Stimulated activated CD4-positive, alpha-beta T cell treated with anti-CD3 and anti-CD28 coated beads, TNF-alpha, amount 100 ng/mL, for 4 hours (primary cell): ENCODE data around the gene SPCS2.
"Not testable (repeated sequence)": the region's sequence is repeated elsewhere in the genome, so short reads cannot be mapped to it uniquely, and the experiment has no call there.

Experiments used
- DNase-seq, 3 experiments: peaks; one replicate each; pipeline ENCODE4 v3.0.0-alpha.2; 2020; ENCODE audit warnings: low read depth in 3 of 3

SPCS2 gene

DNA sequence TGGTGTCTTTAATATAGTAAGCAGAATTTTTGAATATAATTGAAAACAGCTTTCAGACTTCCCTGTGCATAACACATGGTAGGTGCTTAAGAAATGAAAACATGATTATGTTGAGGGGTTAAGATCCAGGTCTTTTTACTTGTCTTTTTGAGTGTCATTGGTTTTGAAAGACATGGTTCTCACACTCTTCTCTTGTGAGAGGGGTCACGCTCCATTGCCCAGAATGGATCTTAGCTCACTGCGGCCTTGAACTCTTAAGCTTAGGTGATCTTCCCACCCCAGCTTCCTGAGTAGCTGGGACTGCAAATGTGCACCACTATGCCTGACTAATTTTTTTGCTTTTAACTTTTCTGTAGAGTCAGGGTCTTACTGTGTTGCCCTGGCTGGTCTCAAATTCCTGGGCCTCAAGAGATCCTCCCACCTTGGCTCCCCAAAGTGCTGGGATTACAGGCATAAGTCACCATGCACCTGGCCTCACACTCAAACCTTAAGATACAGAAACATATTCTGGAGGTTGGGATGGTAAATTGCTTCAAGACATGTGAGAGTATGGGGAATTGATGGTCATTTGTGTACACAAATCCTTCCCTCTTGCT lies 1.4 kb downstream of the SPCS2 start:
- DNase-seq, result no peak

DNA sequence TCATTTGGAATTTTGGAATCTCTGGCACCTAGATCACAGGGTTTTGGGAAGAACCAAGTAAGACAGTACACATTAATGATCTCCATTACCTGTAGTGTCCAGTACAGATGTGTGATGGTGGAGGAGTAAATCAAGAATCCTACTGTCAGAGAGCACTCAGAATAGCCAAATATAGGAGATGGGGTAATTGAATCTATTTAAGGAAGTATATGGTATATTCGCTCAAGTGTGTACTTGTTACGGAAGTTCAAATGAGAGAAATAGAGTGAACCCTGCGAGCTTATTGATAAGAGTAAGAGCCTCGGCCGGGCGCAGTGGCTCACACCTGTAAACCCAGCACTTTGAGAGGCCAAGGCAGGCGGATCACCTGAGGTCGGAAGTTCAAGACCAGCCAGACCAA lies 2.2 kb downstream of the SPCS2 start:
- no peak for DNase-seq

DNA sequence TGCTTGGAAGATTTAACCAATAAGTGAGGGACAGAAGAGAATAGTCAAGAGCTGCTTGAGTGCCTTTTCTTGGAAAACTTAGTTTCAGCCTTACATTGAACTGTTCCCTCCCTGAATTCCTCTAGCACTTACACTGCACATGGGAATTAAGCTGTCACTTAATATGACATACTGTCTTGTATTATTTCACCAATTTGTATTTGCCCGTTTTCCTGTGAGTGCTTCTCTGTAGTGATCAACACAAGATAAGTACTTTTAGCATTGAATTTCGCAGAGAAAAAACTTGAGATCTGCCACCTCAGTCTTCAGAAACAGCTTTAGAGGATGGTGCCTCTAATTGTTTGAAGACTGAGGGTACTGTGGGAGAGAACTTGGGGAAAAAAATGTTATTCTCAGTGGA lies 3.7 kb downstream of the SPCS2 start:
- DNase-seq, result no peak

DNA sequence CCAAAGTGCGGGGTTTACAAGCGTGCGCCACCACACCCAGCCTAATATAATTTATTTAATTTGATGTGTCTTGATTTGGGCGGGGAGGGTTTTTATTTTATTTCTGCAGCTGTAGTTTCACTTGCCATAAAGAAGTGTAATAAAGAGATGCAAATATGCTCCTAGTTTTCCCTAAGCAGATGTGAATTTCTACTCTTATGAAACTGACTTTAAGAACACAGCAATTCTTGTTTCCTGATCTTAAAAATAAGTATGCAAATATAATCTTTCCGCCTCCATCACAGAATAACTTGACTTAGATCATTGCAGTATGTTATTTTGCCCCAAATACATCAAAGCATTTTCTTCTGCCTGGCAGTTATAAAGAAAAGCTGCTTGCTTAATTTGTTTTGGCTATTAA lies 4.4 kb downstream of the SPCS2 start:
- no peak for DNase-seq

DNA sequence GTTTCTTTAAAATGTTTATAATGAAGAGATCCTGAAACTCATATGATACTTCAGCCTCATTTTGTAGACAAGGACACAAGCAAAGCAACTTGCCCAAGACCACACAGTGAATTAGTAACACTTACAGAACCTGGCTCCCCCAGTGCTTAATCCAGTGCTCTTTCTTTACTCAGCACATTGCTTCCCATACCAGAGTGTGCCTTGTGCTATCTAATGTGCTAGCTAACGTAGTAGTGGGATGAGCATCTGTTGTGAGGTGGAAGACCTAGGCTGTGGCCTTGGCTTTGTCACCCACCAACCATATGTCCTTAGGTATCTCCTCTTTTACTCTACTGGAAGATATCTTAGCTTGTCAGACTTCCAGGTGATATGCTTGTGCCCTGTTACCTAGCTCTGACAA lies 5.1 kb downstream of the SPCS2 start:
- no peak for DNase-seq

DNA sequence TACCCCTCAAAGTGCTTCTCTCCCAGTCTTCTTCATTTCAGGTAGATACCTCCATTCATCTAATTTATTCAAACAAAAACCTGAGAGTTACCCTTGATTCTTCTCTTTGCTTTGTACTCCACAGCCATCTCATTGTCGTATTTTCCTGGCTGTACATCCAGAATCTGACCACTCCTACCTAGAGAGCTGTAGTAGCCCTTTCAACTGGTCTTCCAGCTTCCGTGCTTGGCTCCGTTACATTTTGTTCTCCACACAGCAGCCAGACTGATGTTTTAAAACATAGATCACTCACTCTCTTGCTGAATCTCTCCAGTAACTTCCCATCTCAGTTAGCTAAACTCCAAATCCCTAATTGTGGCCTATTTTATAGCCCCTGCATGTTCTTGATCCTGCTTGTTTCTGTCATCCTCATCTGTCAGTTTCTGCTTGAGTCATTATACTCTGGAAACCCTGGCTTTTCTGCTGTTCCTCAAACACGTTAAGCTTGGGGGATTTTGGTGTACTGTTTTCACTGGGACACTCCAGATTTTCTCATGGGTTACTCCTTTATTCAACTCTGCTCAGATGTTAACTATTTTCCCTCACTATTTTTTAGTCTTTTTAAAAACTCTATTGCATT lies 7.4 kb downstream of the SPCS2 start:
- DNase-seq, result no peak

DNA sequence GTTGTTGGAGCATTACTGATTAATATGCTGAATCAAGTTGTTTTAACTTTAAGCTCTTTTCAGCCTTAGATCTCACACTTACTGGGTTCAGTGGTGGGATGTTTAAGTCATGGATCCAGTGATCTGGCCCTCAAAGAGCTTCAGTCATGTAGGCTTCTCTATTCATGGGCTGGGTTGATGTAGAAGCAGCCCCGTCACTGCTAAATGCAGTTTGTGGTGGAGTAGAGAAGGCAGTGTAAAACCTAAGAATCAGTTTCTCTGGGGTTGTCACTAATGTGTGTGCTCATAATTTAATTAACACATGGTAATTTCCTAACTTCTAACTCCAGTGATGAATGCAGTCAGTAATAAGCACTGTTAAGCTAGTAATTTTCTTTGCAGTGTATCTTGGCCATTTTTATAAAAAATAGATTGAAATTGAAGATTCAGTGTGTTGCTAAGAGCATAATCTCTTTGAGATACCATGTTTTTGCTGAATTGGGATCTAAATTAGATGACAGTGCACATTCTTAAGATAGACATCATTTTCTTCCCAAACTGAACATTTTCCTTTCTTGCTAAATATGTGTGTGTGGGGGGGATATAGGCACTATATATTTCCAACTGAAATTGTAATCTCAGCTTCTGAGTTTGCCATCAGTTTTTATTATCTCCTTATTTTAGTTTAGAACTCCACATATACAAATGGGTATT lies 9.0 kb downstream of the SPCS2 start:
- no peak for DNase-seq

DNA sequence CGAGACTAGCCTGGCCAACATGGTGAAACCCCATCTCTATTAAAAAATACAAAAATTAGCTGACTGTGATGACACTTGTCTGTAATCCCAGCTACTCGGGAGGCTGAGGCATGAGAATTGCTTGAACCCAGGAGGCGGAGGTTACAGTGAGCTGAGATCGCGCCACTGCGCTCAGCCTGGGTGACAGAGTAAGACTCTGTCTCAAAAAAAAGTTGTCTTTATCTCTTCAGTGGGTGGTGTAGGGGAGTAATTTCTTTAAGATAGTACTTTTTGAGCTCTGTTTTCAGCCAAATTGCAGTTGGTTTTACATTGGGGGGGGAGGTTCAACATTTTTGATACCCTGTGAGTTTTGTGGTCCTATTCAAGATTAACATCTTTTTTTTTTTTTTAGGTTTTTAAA lies 11.1 kb downstream of the SPCS2 start:
- not testable (repeated sequence) for DNase-seq

DNA sequence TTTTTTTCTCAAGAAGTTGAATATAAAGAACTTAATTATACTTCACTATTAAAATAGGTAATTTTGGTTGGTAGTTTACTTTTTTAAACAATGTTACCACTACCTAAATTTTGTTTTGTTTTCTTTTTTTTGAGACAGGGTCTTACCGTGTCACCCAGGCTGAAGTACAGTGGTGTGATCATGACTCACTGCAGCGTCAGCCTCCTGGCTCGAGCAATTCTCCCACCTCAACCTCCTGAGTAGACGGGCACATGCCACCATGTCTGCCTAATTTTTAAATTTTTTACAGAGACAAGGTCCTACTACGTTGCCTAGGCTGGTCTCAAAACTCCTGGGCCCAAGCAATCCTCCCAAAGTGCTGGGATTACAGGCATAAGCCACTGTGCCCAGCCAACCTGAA lies 17.6 kb downstream of the SPCS2 start:
- no peak for DNase-seq

DNA sequence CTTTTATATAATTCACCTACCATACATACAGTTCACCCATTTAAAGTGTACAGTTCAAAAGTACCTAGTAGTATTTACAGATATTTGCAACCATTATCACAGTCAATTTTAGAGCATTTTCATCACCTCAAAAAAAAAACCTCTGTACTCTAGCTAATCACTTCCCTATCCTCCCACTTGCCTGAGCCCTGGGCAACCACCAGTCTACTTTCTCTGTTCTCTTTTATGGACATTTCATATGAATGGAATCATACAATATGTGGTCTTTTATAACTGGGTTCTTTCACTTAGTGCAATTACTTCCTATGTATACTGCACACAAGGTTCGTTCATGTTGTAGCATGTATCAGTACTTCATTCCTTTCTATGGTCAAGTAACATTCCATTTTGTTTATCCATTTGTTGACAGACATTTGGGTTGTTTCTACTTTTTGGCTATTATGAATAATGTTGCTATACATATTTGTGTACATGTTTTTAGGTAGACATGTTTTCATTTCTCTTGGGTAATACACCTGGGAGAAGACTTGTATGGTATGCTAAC lies 21.9 kb downstream of the SPCS2 start:
- no peak for DNase-seq

DNA sequence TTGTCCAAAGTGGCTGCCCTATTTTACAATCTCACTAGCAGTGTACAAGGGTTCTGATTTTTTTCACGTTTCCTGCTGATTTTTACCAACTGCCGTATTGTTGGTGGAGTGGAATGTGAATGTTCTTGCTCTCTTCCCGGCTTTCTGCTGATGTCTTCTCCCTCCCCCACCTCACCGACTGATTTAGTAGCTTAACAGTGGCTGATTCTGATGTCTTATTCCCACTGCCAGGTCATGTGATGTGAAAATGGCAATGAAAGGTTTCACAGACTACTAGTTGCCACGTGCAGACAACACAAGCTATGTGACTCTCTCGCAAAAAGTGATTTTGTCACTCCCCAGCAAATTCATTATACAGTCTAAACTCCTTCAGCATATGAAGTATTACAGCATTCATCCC lies 22.4 kb downstream of the SPCS2 start:
- no peak for DNase-seq

DNA sequence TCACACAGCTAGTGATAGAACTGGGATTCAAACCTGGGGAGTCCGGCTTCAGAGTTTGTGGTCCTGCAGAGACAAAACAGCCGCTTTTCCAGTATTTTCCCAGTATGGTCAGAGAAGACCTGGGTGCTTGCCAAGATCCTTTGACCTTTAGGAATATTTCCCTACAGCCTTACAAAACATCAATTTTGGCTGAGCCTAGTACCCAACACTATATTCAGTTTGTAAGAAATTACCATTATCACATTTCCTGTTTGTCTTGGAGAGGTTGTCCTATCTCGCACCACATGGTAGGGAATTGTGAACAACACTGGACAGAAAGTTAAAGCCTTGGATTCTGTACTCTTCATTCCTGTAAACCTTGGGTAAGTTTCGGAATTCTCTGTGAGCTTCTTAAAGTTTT lies 29.0 kb downstream of the SPCS2 start:
- no peak for DNase-seq

DNA sequence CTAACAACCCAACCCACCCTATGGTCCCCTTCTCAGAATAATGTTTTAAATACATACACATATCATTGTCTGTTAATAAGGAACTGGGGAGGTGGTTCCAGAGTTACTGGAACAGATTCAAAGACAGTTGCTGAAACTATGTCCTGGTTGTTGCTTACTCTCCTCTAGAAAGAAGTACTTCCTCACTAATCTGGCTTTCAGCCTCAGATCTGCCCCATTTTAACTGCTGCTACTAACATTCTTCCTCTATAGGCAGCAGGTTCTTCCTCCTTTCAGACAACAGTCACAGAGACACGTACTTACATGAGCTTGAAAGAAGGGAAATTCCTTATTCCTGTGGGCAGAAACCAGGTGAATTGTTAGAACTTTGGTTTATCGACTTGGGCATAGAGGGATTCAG lies 31.6 kb downstream of the SPCS2 start:
- no peak for DNase-seq

DNA sequence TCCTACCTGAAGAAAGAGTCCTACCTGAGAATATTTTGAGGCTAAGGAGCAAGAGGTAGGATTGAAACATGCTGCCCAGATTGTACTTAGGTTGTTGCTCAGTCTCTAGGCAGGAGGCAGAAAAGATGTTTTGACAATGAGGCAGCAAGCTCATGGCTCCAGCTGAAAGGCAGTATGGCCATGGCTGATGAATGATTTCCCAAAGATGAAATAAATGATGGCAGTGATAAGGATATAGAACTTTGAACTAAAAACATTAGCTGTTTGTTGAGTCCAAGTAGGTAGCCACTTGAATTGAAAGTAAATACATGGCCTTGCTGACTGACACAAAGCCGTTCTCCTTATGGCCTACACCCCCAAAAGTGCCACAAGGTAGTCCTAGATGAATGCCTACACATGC lies 32.8 kb downstream of the SPCS2 start:
- DNase-seq, result no peak

DNA sequence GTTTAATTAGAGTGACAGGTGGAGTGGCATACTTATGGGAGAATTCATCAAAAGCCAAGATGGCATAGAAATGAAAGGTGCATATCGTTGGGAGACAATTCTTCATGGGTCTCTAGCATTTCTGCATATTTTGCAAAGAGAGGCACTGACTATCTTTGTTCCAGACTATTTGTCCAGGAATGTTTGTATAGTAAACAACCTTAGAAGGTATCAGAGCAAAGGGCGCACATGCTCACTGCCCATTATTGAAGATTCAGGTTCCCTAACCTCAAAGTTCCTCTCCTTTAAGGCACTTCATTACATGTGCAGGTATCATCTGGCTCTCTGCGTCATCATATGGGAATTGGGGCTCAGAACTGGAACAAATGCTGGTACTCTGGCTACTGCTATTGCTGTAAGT lies 35.0 kb downstream of the SPCS2 start:
- no peak for DNase-seq

DNA sequence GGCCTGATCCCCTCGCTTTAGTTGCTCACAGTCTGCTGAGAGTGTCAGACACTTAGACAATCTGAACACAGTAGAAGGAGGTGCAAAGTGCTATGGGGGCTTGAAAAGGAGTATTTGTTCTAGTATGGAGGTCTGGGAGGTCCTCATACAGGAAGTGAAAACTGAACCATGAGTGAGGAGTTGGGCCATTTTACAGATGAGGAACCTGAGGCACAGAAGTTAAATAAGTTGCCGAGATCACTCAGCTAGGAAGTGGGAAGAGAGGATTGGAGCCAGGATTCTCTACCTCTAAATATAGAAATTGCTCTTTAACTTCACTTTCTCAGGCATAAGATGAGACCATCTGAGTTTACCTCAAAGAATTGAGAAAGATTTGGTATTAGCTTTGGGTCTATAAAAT lies 35.7 kb downstream of the SPCS2 start:
- no peak for DNase-seq

DNA sequence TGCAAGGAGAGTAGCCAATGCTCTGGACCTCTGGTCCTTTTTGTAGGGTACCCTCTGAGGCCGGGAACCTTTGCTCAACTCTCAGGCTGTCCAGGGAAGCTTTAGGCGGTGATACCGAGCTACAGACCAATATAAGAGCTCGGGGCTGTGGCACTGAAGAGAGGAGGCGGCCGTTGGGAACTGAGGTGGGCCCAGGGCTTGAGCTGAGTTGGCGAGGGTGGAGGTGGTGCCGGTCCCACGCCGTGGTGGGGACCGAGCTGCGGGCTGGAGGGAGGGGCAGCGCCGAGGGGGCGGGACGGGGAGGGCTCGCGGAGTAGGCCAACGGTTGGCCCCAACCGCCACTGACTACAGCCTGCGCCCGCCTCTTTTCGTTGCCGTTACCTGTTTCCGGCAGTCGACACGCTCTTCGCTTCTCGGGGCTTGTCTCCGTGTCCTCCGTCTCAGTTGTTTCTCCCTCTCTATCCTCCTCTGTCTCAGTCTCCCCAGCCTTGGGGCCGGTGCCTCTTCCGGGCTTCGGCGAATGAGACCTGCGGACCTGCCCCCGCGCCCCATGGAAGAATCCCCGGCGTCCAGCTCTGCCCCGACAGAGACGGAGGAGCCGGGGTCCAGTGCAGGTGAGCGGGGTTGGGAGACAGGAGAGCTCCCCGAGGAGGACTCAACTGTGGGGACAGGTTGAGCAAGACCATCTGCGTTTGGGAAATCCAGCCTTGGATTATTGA lies 39.6 kb downstream of the SPCS2 start, which contains the start of gene NEU3:
Gene NEU3, plus strand, starts transcription at position 393 of the 719 bp plus-strand sequence. Its CDS starts 128 bp downstream, at position 521.
- DNase-seq, result peak; percentile 66 to 78 (median 74)

DNA sequence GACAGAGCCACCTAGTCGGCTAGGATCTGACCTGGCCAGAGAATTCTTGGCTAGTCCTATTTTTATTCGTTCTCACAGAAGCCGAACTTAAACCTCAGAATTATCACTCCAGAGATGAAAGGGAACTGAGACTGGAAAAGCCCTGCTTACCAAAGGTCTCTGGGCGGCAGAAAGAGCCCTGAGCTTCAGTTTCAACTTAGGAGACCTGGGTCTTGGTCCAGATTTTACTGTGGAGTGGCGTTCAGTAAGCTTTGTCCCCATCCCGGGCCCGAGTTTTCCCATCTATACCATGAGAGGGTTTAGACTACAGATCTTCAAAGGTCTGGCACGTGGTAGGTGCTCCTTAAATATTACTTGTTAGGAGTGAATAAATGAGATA lies 40.2 kb downstream of the SPCS2 start:
- no peak for DNase-seq

DNA sequence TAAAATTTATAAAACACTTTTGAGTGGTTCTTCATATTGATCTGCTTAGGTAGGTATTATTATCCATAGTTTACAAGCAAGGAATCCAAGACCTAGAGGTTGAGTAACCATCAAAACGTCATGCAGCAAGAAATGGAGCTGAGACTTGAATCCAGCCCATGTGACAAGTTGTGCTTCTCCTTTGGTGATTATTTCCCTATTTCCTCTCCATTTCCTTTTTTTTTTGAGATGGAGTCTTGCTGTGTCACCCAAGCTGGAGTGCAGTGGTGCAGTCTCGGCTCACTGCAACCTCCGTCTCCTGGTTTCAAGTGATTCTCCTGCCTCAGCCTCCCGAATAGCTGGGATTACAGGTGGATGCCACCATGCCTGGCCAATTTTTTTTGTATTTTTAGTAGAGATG lies 41.1 kb downstream of the SPCS2 start:
- DNase-seq, result not testable (repeated sequence)

DNA sequence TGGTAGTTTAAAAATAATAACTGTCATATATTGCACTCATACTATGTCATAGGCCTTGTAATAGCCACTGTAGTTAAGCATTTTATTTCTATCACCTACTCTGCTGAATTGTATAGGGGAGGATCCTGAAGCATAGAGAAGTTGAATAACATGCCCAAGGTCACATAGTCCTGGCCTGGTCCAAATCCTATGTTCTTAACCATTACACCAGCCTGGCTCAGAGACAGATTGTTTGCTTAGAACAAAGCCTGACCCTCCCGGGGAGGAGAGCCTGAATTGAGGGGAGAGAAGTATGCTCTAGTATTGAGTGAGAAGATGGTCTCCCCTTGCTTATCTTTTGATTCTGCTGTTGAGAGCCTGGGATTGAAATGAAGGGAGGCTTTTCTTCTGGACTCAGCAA lies 41.9 kb downstream of the SPCS2 start:
- no peak for DNase-seq

DNA sequence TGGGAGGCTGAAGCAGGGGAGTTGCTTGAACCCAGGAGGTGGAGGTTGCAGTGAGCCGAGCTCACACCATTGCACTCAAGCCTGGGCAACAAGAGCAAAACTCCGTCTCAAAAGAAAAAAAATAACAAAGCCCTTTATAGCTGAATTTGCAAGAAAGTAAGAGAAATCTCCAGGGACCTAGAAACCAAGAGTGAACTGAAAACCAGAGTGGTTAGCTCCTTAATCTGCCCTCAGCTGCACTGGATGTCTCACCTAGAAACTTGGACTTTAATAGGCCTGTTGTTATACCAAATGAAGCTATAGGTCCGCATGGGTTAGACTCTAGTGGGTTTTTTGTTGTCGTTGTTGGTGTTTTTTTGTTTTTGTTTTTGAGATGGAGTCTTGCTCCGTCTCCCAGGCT lies 43.8 kb downstream of the SPCS2 start:
- DNase-seq, result no peak

DNA sequence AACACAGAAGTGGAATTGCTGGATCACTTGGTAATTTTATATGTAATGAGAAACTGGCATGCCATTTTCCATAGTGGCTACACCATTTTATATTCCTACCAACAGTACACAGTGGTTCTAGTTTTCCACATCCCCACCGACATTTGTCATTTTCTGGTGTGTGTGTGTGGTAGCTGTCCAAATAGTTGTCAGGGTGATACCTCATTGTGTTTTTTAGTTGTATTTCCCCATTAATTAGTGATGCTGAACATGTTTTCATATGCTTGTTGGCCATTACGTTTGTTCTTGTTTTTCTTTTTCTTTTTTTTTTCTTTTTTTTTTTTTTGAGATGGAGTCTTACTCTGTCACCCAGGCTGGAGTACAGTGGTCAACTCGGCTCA lies 51.9 kb downstream of the SPCS2 start:
- no peak for DNase-seq

DNA sequence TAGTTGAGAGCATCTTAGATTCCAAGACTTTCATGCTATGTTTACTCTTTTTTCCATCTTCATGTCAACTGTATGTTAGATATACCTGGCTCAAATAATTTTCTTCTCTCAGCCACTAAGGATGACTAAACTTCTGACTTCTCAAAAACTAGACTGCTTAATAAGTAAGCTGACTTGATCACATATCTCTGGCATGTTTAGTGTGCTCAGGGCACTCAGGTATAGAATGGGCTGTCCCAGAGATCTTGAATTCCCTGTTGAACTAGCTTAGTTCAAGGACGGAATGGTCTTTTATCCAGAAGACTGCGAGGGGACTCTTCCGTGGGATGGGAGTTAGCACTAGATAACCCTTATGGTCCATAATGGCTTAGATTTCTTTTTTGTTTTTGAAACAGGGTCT lies 52.6 kb downstream of the SPCS2 start:
- no peak for DNase-seq
